IPS-18c (cell line): ENCODE results near the gene TSPAN5.

ENCODE experiments used
- H3K4me3 ChIP-seq: 2 replicates; pipeline ENCODE4 v1.7.0; 2013; ENCODE audit warnings: low read depth, mild to moderate bottlenecking, low read length, moderate library complexity; ENCODE audit not compliant: insufficient read depth
- H3K9me3 ChIP-seq: one replicate; pipeline ENCODE4 v1.6.1; 2013; ENCODE audit warnings: mild to moderate bottlenecking, low read length, moderate library complexity; ENCODE audit not compliant: control insufficient read depth, insufficient read depth

The TSPAN5 gene

GRCh38 chr4:98632258-98632657 lies 26.2 kb downstream of the TSPAN5 start:
- Histone ChIP-seq H3K4me3 (no peak overlapping the region), H3K9me3 (no peaks in the 10 kb centered on the region)

- Histone ChIP-seq H3K4me3 (no peak overlapping the region), H3K9me3 (no peaks in the 10 kb centered on the region)
Observed at GRCh38 chr4:98631506-98631905, 26.9 kb downstream of the TSPAN5 start.

GRCh38 chr4:98630737-98631454 lies 27.5 kb downstream of the TSPAN5 start:
- Histone ChIP-seq H3K9me3 (no peaks in the 10 kb centered on the region), H3K4me3 (no peak overlapping the region)

GRCh38 chr4:98627531-98628257 lies 30.7 kb downstream of the TSPAN5 start:
- H3K4me3 ChIP-seq, result no peak overlapping the region
- H3K9me3 ChIP-seq, result no peaks in the 10 kb centered on the region

- H3K4me3 ChIP-seq, result no peak overlapping the region
- H3K9me3 ChIP-seq, result no peaks in the 10 kb centered on the region
Observed at GRCh38 chr4:98626350-98626749, 32.1 kb downstream of the TSPAN5 start.

GRCh38 chr4:98625920-98626319 lies 32.5 kb downstream of the TSPAN5 start:
- H3K4me3 ChIP-seq, result no peak overlapping the region

GRCh38 chr4:98625399-98625798 lies 33.0 kb downstream of the TSPAN5 start:
- no peak overlapping the region for H3K4me3 ChIP-seq
- H3K9me3 ChIP-seq, result no peaks in the 10 kb centered on the region

More at GRCh38 chr4:98625920-98626319, 32.5 kb downstream of the TSPAN5 start:
- H3K9me3 ChIP-seq, result no peaks in the 10 kb centered on the region

- Histone ChIP-seq H3K9me3 (no peaks in the 10 kb centered on the region), H3K4me3 (no peak overlapping the region)
Observed at GRCh38 chr4:98624642-98625041, 33.8 kb downstream of the TSPAN5 start.

GRCh38 chr4:98624144-98624543 lies 34.3 kb downstream of the TSPAN5 start:
- H3K4me3 ChIP-seq, result no peak overlapping the region
- no peaks in the 10 kb centered on the region for H3K9me3 ChIP-seq

GRCh38 chr4:98623126-98623802 lies 35.1 kb downstream of the TSPAN5 start:
- H3K4me3 ChIP-seq, result no peak overlapping the region
- H3K9me3 ChIP-seq, result no peaks in the 10 kb centered on the region

GRCh38 chr4:98620087-98620784 lies 38.2 kb downstream of the TSPAN5 start:
- H3K9me3 ChIP-seq, result no peaks in the 10 kb centered on the region
- no peak overlapping the region for H3K4me3 ChIP-seq

GRCh38 chr4:98619180-98619579 lies 39.2 kb downstream of the TSPAN5 start:
- H3K9me3 ChIP-seq, result no peaks in the 10 kb centered on the region
- no peak overlapping the region for H3K4me3 ChIP-seq

GRCh38 chr4:98618680-98619079 lies 39.7 kb downstream of the TSPAN5 start:
- Histone ChIP-seq H3K9me3 (no peaks in the 10 kb centered on the region), H3K4me3 (no peak overlapping the region)

- Histone ChIP-seq H3K4me3 (no peak overlapping the region), H3K9me3 (no peaks in the 10 kb centered on the region)
Observed at GRCh38 chr4:98617358-98618047, 40.9 kb downstream of the TSPAN5 start.

- no peak overlapping the region for H3K4me3 ChIP-seq
- H3K9me3 ChIP-seq, result no peaks in the 10 kb centered on the region
Observed at GRCh38 chr4:98615991-98616390, 42.4 kb downstream of the TSPAN5 start.

- H3K4me3 ChIP-seq, result no peak overlapping the region
- H3K9me3 ChIP-seq, result no peaks in the 10 kb centered on the region
Observed at GRCh38 chr4:98614662-98615061, 43.7 kb downstream of the TSPAN5 start.

GRCh38 chr4:98614094-98614493 lies 44.3 kb downstream of the TSPAN5 start:
- no peak overlapping the region for H3K4me3 ChIP-seq
- no peaks in the 10 kb centered on the region for H3K9me3 ChIP-seq
